Adipocyte (in vitro differentiated cells): Measurements from ENCODE around the gene MAPK10.

Experiments used
- DNase-seq: peaks from one replicate; pipeline ENCODE4 v3.0.0-alpha.2; 2015; ENCODE audit warnings: low read depth
- H3K27me3 ChIP-seq: replicated peaks from 2 replicates; pipeline ENCODE4 v1.7.0; 2013; ENCODE audit warnings: mild to moderate bottlenecking, low read length, moderate library complexity; ENCODE audit not compliant: control insufficient read depth, insufficient read depth
- H3K36me3 ChIP-seq: 2 replicates; pipeline ENCODE4 v1.7.0; 2013; ENCODE audit warnings: low read length, mild to moderate bottlenecking, moderate library complexity; ENCODE audit not compliant: control insufficient read depth, insufficient read depth, severe bottlenecking
- H3K4me1 ChIP-seq: 2 replicates; pipeline ENCODE4 v1.7.0; 2013; ENCODE audit warnings: mild to moderate bottlenecking, low read length, moderate library complexity; ENCODE audit not compliant: control insufficient read depth, insufficient read depth
- H3K4me3 ChIP-seq: 2 replicates; pipeline ENCODE4 v1.7.0; 2013; ENCODE audit warnings: mild to moderate bottlenecking, low read length, moderate library complexity
- H3K9ac ChIP-seq: 2 replicates; pipeline ENCODE4 v1.7.0; 2013; ENCODE audit warnings: mild to moderate bottlenecking, low read length, moderate library complexity
- H3K9me3 ChIP-seq: 2 replicates; pipeline ENCODE4 v1.7.0; 2013; ENCODE audit warnings: mild to moderate bottlenecking, low read length, moderate library complexity; ENCODE audit not compliant: control insufficient read depth

The MAPK10 gene

DNA sequence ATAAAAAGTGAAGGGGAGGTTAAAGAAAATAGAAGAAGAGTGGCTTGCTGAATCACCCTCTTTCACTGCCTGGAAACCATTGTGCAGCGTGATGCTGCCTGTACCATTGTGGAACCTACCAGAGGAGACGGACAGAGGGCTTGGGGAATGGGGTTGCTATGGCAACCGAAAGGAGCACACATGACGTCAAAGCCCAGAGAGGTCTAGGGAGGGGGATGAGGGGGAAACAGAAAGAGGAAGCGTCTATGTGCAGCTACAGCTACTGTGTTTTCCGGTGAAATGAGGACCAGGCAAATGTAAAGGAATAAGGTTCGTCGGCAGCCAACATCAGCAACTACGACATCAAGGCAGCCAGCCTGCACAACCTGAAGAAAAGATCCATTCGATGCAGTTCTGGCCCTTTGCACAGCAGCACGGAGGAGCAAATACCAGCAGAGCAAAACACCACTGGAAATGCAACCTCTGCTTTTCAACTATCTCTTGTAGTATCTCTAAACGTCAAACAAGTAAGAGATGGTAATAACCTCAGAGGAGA is at the start of gene MAPK10:
Gene MAPK10 (minus strand): TSS at position 110 of the 535 bp plus-strand sequence.
- Histone ChIP-seq H3K27me3 (no peaks in the 10 kb centered on the region), H3K9ac (no peak within 1 kb of the TSS), H3K4me3 (peak within 1 kb of the TSS; percentile 62), H3K9me3 (no peaks in the 10 kb centered on the region), H3K36me3 (no peaks in the 10 kb centered on the region), H3K4me1 (peaks cover 23% of the 10 kb centered on the region)
- DNase-seq: peak; percentile 69

DNA sequence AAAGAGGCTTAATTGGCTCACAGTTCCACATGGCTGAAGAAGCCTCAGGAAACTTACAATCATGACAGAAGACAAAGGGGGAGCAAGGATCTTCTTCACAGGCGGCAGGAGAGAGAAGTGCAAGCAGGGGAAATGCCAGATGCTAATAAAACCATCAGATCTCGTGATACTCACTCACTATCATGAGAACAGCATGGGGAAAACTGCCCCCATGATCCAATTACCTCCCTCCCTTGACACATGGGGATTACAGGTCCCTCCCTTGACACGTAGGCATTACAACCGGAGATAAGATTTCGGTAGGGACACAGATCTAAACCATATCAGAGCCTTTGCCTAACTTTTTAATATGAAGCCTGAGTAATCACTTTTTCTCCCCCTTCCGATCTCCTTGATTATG is 43.7 kb upstream of the MAPK10 start:
- no peaks in the 10 kb centered on the region for H3K4me1 ChIP-seq
- no peaks in the 10 kb centered on the region for H3K9me3 ChIP-seq
- no peak overlapping the region for H3K9ac ChIP-seq
- no peak for DNase-seq
- no peaks in the 10 kb centered on the region for H3K36me3 ChIP-seq
- H3K27me3 ChIP-seq: no peaks in the 10 kb centered on the region
- H3K4me3 ChIP-seq: no peak overlapping the region

DNA sequence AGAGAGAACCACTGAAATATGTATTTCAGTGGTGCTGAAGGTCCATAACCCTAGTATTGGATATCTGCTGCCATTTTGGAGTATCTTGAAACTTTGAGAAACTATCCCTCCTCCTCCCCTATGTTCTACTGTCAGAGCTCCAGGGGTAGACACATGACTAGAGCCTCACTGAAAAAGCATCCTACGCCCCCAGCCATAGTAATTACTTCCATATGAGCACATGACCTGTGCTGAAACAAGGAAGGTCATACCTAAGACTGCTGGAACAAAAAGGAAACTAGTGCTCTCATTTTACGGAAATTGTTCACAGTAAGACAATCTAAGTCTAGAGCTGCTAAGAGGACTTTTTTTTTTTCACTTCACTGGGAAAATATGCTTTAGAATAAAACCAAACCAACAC is 42.0 kb upstream of the MAPK10 start:
- Histone ChIP-seq H3K9me3 (no peaks in the 10 kb centered on the region), H3K9ac (no peak overlapping the region), H3K27me3 (no peaks in the 10 kb centered on the region), H3K36me3 (no peaks in the 10 kb centered on the region), H3K4me1 (no peaks in the 10 kb centered on the region), H3K4me3 (no peak overlapping the region)
- DNase-seq: peak; percentile 13

DNA sequence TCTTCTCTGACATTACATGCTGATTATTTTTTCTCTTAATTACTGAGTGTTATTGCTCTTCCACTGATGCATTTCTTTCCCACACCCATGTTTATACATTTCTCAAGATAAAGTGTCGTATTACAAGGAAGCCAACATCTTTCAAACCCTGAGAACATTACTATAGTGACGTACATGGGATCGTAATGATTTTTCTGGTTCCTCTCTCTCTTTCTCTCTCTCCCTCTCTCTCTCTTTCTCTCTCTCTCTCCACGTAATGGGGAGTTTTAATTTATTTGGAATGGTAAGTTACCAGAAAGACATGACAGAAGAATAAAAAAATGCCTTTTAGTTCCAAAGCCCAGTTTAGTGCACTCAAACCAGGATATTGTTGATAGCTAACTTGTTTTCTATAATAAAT is 40.4 kb upstream of the MAPK10 start:
- Histone ChIP-seq H3K27me3 (no peaks in the 10 kb centered on the region), H3K9ac (no peak overlapping the region), H3K36me3 (no peaks in the 10 kb centered on the region), H3K4me1 (no peaks in the 10 kb centered on the region), H3K4me3 (no peak overlapping the region), H3K9me3 (no peaks in the 10 kb centered on the region)
- DNase-seq: peak; percentile 49

DNA sequence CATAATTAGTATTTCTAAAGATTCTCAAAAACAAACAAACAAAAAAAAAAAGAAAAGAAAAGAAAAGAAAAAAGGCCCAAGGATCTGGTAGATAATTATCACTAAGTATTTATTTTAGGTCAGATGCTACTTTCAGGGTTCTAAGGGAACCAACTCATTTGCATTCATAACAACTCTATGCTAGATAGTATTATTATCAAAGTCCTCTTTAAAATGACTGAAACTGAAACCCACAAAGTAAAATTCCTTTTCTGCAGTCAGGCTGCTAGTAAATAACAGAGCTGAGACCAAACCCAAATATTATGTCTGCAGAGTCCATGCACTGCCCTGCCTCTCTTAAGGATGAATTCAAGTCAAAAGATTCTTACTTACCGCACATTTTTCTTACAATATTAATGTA is 38.3 kb upstream of the MAPK10 start:
- H3K27me3 ChIP-seq: no peaks in the 10 kb centered on the region
- no peaks in the 10 kb centered on the region for H3K9me3 ChIP-seq
- no peak overlapping the region for H3K9ac ChIP-seq
- DNase-seq: no peak
- H3K4me1 ChIP-seq: no peaks in the 10 kb centered on the region
- no peak overlapping the region for H3K4me3 ChIP-seq
- no peaks in the 10 kb centered on the region for H3K36me3 ChIP-seq

DNA sequence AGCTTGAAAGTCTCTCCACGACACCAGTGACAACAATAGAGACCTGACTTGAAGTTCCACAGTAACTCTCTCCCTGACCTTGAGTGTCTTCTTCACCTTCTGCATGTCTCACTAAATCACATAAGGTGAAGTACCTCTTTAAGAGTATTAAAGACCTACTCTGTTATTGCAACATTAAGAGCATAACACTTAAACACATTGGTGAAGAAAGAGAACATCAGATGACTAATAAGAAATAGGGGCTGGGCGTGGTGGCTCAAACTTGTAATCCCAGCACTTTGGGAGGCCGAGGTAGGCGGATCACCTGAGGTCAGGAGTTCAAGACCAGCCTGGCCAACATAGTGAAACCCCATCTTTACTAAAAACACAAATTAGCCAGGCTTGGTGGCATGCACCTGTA is 33.9 kb upstream of the MAPK10 start:
- H3K36me3 ChIP-seq: no peaks in the 10 kb centered on the region
- H3K4me3 ChIP-seq: no peak overlapping the region
- H3K9ac ChIP-seq: no peak overlapping the region
- no peaks in the 10 kb centered on the region for H3K4me1 ChIP-seq
- H3K27me3 ChIP-seq: no peaks in the 10 kb centered on the region
- H3K9me3 ChIP-seq: no peaks in the 10 kb centered on the region
- DNase-seq: no peak

DNA sequence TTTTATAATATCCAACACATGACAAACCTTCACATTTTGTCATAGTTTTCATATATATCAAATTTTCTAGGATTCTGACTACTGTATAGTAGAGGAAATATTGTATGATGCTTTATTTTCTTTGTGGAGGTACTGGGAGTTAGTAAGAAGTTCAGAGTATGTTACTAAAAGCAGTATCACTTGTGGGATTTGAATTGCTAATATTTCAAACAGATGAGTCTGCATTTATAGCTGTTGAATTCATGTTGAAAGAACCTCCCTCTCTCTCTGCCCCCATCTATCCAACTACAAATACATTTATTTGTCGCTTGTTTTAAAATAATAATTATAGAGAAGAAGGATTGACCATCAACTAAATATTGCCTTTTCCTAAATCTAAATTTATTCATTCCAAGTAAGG is 29.8 kb upstream of the MAPK10 start:
- no peak for DNase-seq
- no peaks in the 10 kb centered on the region for H3K9me3 ChIP-seq
- no peaks in the 10 kb centered on the region for H3K27me3 ChIP-seq
- H3K36me3 ChIP-seq: no peaks in the 10 kb centered on the region
- no peak overlapping the region for H3K4me3 ChIP-seq
- no peaks in the 10 kb centered on the region for H3K4me1 ChIP-seq
- H3K9ac ChIP-seq: no peak overlapping the region

DNA sequence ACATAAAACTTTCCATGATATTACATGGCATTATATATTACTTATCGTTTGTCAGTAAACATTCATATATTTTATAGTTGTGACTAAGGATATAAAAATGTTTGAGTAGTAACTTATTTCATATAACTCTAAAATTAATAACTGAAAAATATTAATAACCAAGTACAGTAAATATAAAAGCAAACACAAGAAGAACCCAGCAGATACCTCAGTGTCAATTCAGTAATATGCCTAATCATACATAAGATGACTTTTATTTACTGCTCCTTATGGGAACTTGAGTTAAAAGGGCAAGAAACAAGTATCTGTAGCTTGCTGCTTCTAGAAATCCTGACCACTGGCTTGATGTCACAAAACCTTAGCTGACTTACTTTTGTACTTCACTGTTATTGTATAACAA is 28.4 kb upstream of the MAPK10 start:
- Histone ChIP-seq H3K4me3 (no peak overlapping the region), H3K4me1 (no peaks in the 10 kb centered on the region), H3K36me3 (no peaks in the 10 kb centered on the region), H3K9me3 (no peaks in the 10 kb centered on the region), H3K27me3 (no peaks in the 10 kb centered on the region), H3K9ac (no peak overlapping the region)
- no peak for DNase-seq

DNA sequence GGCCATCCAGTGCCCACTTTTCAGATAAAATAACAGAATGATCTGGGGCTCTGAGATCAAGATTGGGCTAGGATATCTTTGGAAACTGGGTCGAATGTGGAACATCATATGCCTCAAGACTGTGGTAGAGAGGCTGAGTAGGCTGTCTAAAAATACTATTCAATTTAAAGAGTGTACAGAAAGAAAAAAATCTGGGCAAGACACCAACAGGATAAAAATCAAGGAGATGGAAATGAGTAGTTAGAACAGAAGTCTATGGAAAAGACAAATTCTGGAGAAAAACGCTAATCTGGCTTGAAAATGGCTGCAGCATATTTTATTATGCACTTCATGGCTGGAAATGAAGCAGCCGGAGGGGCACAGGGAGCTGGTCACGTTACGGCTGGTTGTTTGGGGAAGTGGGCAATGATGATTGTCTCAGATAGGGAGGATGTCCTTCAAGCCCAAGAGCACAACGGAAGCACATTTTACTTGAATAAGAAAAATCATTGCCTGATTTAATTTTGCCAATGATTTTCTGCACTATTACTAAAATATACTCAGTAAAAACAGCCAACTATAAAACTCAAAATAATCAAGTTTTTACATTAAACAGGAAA is 27.1 kb upstream of the MAPK10 start:
- H3K4me3 ChIP-seq: no peak overlapping the region
- no peak for DNase-seq
- H3K9me3 ChIP-seq: no peaks in the 10 kb centered on the region
- H3K36me3 ChIP-seq: no peaks in the 10 kb centered on the region
- H3K27me3 ChIP-seq: no peaks in the 10 kb centered on the region
- H3K9ac ChIP-seq: no peak overlapping the region
- H3K4me1 ChIP-seq: no peaks in the 10 kb centered on the region

DNA sequence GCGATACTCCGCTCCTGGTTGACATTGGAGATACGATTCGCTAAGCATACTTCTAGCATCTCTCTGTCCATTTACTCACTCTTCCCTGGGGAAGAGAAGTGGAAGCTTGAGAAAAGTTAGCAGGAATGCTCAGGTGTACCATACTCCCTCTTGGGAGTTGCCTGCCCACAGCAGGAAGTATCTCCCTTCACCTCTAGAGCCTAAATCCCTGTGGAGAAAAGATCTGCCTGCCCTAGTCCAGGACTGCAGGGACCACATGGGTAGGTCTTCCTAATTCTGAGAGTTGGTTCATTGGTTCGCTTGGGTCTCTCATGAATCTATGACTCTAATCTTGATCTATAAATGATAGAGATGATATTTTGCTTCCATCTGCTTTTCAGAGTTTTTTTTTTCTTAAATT is 26.3 kb upstream of the MAPK10 start:
- Histone ChIP-seq H3K4me1 (no peaks in the 10 kb centered on the region), H3K4me3 (no peak overlapping the region), H3K27me3 (no peaks in the 10 kb centered on the region), H3K9ac (no peak overlapping the region), H3K9me3 (no peaks in the 10 kb centered on the region), H3K36me3 (no peaks in the 10 kb centered on the region)
- no peak for DNase-seq

DNA sequence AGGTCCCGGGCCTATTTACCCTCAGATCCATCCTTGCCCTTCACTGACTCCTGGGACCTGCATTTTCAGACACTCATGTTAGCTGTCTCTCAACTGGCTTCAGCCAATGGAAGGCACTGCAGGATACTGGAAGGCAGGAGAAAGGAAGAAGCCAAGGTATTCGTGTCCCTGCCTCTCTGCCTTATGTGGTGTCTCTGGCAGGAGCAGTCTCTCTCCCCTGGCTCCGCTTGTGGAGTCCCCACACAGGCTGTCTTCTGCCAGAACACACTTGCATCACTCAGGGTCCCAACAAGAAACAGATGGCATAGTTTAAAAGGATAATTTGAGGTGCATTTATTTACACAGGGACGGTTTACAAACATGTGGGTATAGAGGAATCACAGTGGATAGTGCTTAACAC is 21.6 kb upstream of the MAPK10 start:
- Histone ChIP-seq H3K36me3 (no peaks in the 10 kb centered on the region), H3K9ac (no peak overlapping the region), H3K4me3 (no peak overlapping the region), H3K9me3 (peaks cover 3% of the 10 kb centered on the region), H3K4me1 (no peaks in the 10 kb centered on the region), H3K27me3 (no peaks in the 10 kb centered on the region)
- no peak for DNase-seq

DNA sequence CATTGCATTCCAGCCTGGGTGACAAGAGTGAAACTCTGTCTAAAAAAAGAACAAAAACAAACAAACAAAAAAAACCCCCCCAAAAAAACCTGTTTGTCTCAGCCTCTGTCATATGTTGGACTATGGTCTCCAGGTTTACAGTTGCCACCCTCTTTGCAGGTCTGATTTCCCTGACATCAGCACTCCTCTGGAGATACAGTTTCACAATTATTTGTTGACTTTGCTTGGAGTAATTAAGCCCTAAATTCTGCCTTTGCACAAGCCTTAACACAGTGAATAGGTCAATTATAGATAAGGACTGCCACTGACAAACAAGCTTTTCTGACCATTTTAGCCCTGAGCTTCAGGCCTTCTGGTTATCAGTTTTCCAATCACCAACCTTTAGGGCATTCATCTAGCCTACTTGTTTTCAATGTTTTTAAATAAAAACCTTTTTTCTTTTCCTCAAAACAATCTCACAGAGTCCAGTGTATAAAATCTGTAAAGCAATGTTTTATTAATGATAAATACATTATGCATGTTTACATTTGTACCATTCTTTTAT is 20.4 kb upstream of the MAPK10 start:
- H3K36me3 ChIP-seq: no peaks in the 10 kb centered on the region
- peaks cover 3% of the 10 kb centered on the region for H3K9me3 ChIP-seq
- no peak for DNase-seq
- H3K4me1 ChIP-seq: no peaks in the 10 kb centered on the region
- H3K4me3 ChIP-seq: no peak overlapping the region
- no peaks in the 10 kb centered on the region for H3K27me3 ChIP-seq
- H3K9ac ChIP-seq: no peak overlapping the region
